Fibroblast of lung (primary cell): Measurements from ENCODE around the gene CHI3L2. TPM values are rescaled to one million over a fixed set of nuclear protein-coding genes. Genes with fewer than 3 reads are reported as not detected.

Experiments used
- DNase-seq, 2 donors: peaks; one replicate each; pipeline versions ENCODE4 v3.0.0 to v3.0.0-alpha.2; 2010; ENCODE audit warnings: low read depth in 2 of 2
- H2AFZ ChIP-seq: 2 replicates; pipeline ENCODE4 v1.5.1; 2012; ENCODE audit warnings: low read length, control low read depth, inconsistent platforms
- H3K27ac ChIP-seq: 2 replicates; pipeline ENCODE4 v1.5.1; 2011; ENCODE audit warnings: low read length, control low read depth; ENCODE audit not compliant: insufficient read depth
- H3K27me3 ChIP-seq: 2 replicates; pipeline ENCODE4 v1.5.1; 2011; ENCODE audit warnings: mild to moderate bottlenecking, low read length; ENCODE audit not compliant: control insufficient read depth, insufficient read depth
- H3K36me3 ChIP-seq: 2 replicates; pipeline ENCODE4 v1.5.1; 2011; ENCODE audit warnings: low read length; ENCODE audit not compliant: control insufficient read depth, insufficient read depth
- H3K4me1 ChIP-seq: 2 replicates; pipeline ENCODE4 v1.5.1; 2011; ENCODE audit warnings: low read length; ENCODE audit not compliant: control insufficient read depth, insufficient read depth; ENCODE audit errors: extremely low read depth
- H3K4me2 ChIP-seq: 2 replicates; pipeline ENCODE4 v1.5.1; 2011; ENCODE audit warnings: low read length, control low read depth; ENCODE audit not compliant: insufficient read depth; ENCODE audit errors: extremely low read depth
- H3K4me3 ChIP-seq, 4 experiments: fragments of 200-600 bp in 1 of 4; sonication (generic) in 1 of 4; replicated peaks in 1 of 4; 2 replicates each; pipeline ENCODE4 v1.5.1; 2011 to 2016; ENCODE audit warnings: low read length in 4 of 4, low read depth in 3 of 4, mild to moderate bottlenecking in 3 of 4, control low read depth in 2 of 4, inconsistent platforms in 1 of 4, mixed read lengths in 1 of 4; ENCODE audit not compliant: insufficient read depth in 1 of 4; ENCODE audit errors: control extremely low read depth in 1 of 4
- H3K79me2 ChIP-seq: 2 replicates; pipeline ENCODE4 v1.5.1; 2012; ENCODE audit warnings: mild to moderate bottlenecking, low read length, inconsistent platforms; ENCODE audit not compliant: control insufficient read depth, insufficient read depth
- H3K9ac ChIP-seq: 2 replicates; pipeline ENCODE4 v1.5.1; 2011; ENCODE audit warnings: mild to moderate bottlenecking, low read length, control low read depth; ENCODE audit not compliant: insufficient read depth
- H3K9me3 ChIP-seq: 2 replicates; pipeline ENCODE4 v1.5.1; 2012; ENCODE audit warnings: low read depth, low read length; ENCODE audit not compliant: control insufficient read depth, insufficient read depth
- H4K20me1 ChIP-seq: 2 replicates; pipeline ENCODE4 v1.5.1; 2011; ENCODE audit warnings: low read length; ENCODE audit not compliant: control insufficient read depth, insufficient read depth; ENCODE audit errors: extremely low read depth
- EZH2 ChIP-seq: IDR thresholded peaks from 2 replicates; pipeline ENCODE4 v1.5.1; 2012; ENCODE audit warnings: low read length, control low read depth, mild to moderate bottlenecking; ENCODE audit errors: missing control alignments
- polyA plus RNA-seq, 2 donors: library from polyadenylated mRNA; depleted of rRNA in 1 of 2; stranded (reverse) in 1 of 2; unstranded in 1 of 2; fragments of >200 nt; gene quantifications; 2 replicates each; pipeline ENCODE4 v1.2.1, GENCODE V29; 2011 to 2012; ENCODE audit warnings: missing spikeins in 1 of 2
- total RNA-seq: library from RNA; depleted of rRNA; stranded (reverse); fragments of >200 nt; gene quantifications from 2 replicates; pipeline ENCODE4 v1.2.1, GENCODE V29; 2014
- TF ChIP-seq, protein P1 (sequence below), 2 donors: IDR thresholded peaks in 1 of 2; conservative IDR thresholded peaks in 1 of 2; 1 replicate in 1 of 2; 2 replicates in 1 of 2; pipeline ENCODE4 v1.5.1; 2011 to 2012; ENCODE audit warnings: low read length in 2 of 2, control low read depth in 1 of 2, inconsistent platforms in 1 of 2, low read depth in 1 of 2, mild to moderate bottlenecking in 1 of 2

CHI3L2 gene
- total and polyA plus RNA-seq, 2 donors (not counting 1 experiment from before 2014, with no cell fraction given) = 1.5 to 3.8 TPM

DNA sequence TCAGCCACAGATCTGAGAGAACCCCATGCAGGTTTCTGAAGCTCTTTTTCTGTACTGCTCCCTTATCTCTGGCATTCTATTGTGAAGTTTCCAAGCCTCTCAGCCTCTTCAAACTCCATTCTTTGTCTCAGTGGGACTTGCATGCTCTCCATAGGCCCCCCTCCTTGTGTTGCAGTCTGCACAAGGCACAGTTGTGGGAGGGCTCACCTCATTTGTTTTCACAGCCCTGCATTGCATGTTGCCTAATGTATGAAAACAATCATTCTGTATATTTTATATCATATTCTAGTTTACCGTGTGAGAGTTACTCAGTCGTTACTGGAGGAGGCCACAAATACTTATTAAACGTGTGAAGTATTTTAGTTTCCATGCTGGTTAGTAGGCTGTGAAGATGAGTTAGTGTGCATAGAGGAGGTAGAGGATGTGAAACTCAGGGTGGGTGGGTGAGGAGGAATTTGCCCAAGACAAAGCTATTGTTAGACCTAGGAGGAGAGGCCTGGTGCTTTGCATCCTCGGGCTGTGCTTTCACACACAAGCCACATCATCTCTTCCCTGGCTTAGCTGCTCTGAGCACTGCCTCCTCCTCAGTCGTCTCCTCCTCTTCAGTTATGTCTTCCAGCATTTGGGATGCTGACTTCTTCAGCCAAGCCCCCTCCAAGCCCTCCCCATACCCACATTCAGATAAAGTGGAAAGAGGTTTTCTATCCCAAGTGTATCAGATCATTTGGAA, 7.8 kb upstream of the CHI3L2 start:
- H3K27ac ChIP-seq = no peak overlapping the region
- no peak overlapping the region for H3K9ac ChIP-seq
- no peaks in the 10 kb centered on the region for H3K9me3 ChIP-seq
- H3K36me3 ChIP-seq = no peaks in the 10 kb centered on the region
- TF ChIP-seq EZH2 = no peak
- TF ChIP-seq, protein P1, sequence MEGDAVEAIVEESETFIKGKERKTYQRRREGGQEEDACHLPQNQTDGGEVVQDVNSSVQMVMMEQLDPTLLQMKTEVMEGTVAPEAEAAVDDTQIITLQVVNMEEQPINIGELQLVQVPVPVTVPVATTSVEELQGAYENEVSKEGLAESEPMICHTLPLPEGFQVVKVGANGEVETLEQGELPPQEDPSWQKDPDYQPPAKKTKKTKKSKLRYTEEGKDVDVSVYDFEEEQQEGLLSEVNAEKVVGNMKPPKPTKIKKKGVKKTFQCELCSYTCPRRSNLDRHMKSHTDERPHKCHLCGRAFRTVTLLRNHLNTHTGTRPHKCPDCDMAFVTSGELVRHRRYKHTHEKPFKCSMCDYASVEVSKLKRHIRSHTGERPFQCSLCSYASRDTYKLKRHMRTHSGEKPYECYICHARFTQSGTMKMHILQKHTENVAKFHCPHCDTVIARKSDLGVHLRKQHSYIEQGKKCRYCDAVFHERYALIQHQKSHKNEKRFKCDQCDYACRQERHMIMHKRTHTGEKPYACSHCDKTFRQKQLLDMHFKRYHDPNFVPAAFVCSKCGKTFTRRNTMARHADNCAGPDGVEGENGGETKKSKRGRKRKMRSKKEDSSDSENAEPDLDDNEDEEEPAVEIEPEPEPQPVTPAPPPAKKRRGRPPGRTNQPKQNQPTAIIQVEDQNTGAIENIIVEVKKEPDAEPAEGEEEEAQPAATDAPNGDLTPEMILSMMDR (conservative IDR thresholded peaks at IDR 0.05 in 1 of 2, IDR thresholded peaks at IDR 0.05 in 1 of 2; ENCODE audit: low read depth in 1 of 2, low read length in 2 of 2) = no peak
- no peaks in the 10 kb centered on the region for H3K79me2 ChIP-seq
- H2AFZ ChIP-seq = no peak overlapping the region
- H4K20me1 ChIP-seq = no peaks in the 10 kb centered on the region
- no peaks in the 10 kb centered on the region for H3K4me1 ChIP-seq
- H3K27me3 ChIP-seq = no peaks in the 10 kb centered on the region
- H3K4me3 ChIP-seq = no peak overlapping the region
- no peak for DNase-seq
- no peak overlapping the region for H3K4me2 ChIP-seq

DNA sequence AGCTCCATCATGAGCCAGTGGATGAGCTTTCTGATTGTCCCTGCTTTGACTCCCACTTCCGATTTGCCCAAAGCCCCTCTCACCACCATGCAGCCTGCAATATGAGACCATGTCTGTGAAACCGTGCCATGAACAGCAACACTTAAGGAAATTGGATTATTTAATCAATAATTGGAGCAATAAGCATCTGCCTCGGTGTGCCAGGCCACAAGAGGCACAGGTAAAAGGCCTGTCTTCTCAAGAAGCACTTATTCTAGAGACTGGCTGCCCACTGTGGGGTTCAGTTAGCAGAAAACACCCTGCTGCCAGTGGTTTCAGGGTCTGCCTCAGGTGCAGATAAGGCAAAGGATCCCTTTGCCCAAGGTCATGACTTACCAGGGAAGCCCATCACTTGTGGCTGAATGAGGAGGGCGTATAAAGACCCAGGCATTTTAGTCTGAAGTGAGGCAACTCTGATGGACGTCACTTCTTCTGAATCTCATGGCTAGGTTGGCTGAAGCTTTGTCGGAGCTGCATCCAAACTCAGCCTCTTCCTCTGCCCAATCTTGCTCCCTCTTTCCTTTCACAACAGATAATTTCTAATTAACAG, 7.1 kb upstream of the CHI3L2 start:
- H3K4me2 ChIP-seq = no peak overlapping the region
- H3K27ac ChIP-seq = no peak overlapping the region
- no peaks in the 10 kb centered on the region for H3K27me3 ChIP-seq
- H3K9ac ChIP-seq = no peak overlapping the region
- no peak overlapping the region for H3K4me3 ChIP-seq
- no peaks in the 10 kb centered on the region for H4K20me1 ChIP-seq
- no peaks in the 10 kb centered on the region for H3K79me2 ChIP-seq
- H2AFZ ChIP-seq = no peak overlapping the region
- no peak for TF ChIP-seq EZH2
- TF ChIP-seq, protein P1 (conservative IDR thresholded peaks at IDR 0.05 in 1 of 2, IDR thresholded peaks at IDR 0.05 in 1 of 2; ENCODE audit: low read depth in 1 of 2, low read length in 2 of 2) = no peak
- no peak for DNase-seq
- no peaks in the 10 kb centered on the region for H3K4me1 ChIP-seq
- H3K9me3 ChIP-seq = no peaks in the 10 kb centered on the region
- no peaks in the 10 kb centered on the region for H3K36me3 ChIP-seq

DNA sequence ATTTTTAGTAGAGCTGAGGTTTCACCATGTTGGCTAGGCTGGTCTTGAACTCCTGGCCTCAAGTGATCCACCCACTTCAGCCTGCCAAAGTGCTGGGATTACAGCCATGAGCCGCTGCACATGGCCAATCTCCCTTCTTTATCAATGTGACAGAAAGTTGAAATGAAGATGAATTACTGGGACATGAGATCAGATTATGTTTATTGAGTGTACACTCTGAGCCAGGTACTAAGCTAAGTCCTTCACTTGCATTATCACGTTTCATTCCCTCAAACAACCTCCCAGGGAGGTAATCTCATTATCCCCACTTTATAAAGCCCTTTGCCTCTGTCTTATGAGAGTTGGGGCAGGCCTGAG, 6.3 kb upstream of the CHI3L2 start:
- H3K9me3 ChIP-seq = no peaks in the 10 kb centered on the region
- H3K4me1 ChIP-seq = no peaks in the 10 kb centered on the region
- no peaks in the 10 kb centered on the region for H4K20me1 ChIP-seq
- H2AFZ ChIP-seq = no peak overlapping the region
- no peaks in the 10 kb centered on the region for H3K27me3 ChIP-seq
- H3K36me3 ChIP-seq = no peaks in the 10 kb centered on the region
- TF ChIP-seq EZH2 = no peak
- TF ChIP-seq, protein P1 (conservative IDR thresholded peaks at IDR 0.05 in 1 of 2, IDR thresholded peaks at IDR 0.05 in 1 of 2; ENCODE audit: low read depth in 1 of 2, low read length in 2 of 2) = no peak
- H3K4me3 ChIP-seq = no peak overlapping the region
- no peak overlapping the region for H3K9ac ChIP-seq
- H3K4me2 ChIP-seq = no peak overlapping the region
- H3K27ac ChIP-seq = no peak overlapping the region
- no peaks in the 10 kb centered on the region for H3K79me2 ChIP-seq
- DNase-seq = no peak
